HepG2 (cell line): Measurements from ENCODE around the gene ACAT2. TPM values are rescaled to one million over a fixed set of nuclear protein-coding genes. Genes with fewer than 3 reads are reported as not detected.
A peak's percentile ranks its signal among the peaks of the same experiment; 100 is the strongest.

Experiments
- FOXK1 ChIP-seq: sonication (generic); formaldehyde crosslinking; IDR thresholded peaks from 2 replicates; pipeline ENCODE4 v1.4.0; 2020; ENCODE audit warnings: low read depth, missing genetic modification reagents, borderline replicate concordance
- HNF1A ChIP-seq, 2 experiments: sonication (generic) in 1 of 2; formaldehyde crosslinking in 1 of 2; IDR thresholded peaks; 2 replicates each; pipeline versions ENCODE4 v1.4.0 to v1.6.1; 2016 to 2020; ENCODE audit warnings: borderline replicate concordance in 1 of 2, low read depth in 1 of 2, mild to moderate bottlenecking in 1 of 2, missing genetic modification reagents in 1 of 2
- IRF2 ChIP-seq: IDR thresholded peaks from 2 replicates; pipeline ENCODE4 v1.6.1; 2018; ENCODE audit warnings: missing genetic modification reagents, missing compliant biosample characterization
- JARID2 ChIP-seq: sonication (generic); formaldehyde crosslinking; IDR thresholded peaks from 2 replicates; pipeline ENCODE4 v1.8.1; 2023; ENCODE audit warnings: missing genetic modification reagents, inconsistent platforms; ENCODE audit not compliant: insufficient replicate concordance
- MED8 ChIP-seq: sonication (generic); formaldehyde crosslinking; IDR thresholded peaks from 2 replicates; pipeline ENCODE4 v1.8.1; 2023; ENCODE audit warnings: mild to moderate bottlenecking, missing genetic modification reagents; ENCODE audit not compliant: insufficient replicate concordance
- MIER3 ChIP-seq: IDR thresholded peaks from 2 replicates; pipeline ENCODE4 v1.6.1; 2016; ENCODE audit warnings: missing compliant biosample characterization, borderline replicate concordance
- NCOA5 ChIP-seq: sonication (generic); formaldehyde crosslinking; IDR thresholded peaks from 2 replicates; pipeline ENCODE4 v1.4.0; 2020; ENCODE audit warnings: missing genetic modification reagents
- PITX1 ChIP-seq: sonication (generic); formaldehyde crosslinking; IDR thresholded peaks from 2 replicates; pipeline ENCODE4 v1.5.1; 2020; ENCODE audit warnings: mild to moderate bottlenecking, missing genetic modification reagents
- POLR2AphosphoS5 ChIP-seq: IDR thresholded peaks from 2 replicates; pipeline ENCODE4 v1.6.1; 2012; ENCODE audit warnings: low read depth, low read length
- TOE1 ChIP-seq: sonication (generic); formaldehyde crosslinking; IDR thresholded peaks from 2 replicates; pipeline ENCODE4 v1.4.0; 2020; ENCODE audit warnings: mild to moderate bottlenecking, missing genetic modification reagents
- ZFP90 ChIP-seq: sonication (generic); formaldehyde crosslinking; IDR thresholded peaks from 2 replicates; pipeline ENCODE4 v1.8.0; 2022; ENCODE audit warnings: missing genetic modification reagents, mild to moderate bottlenecking, inconsistent platforms, borderline replicate concordance
- ZNF225 ChIP-seq: sonication (generic); formaldehyde crosslinking; IDR thresholded peaks from 2 replicates; pipeline ENCODE4 v1.4.0; 2020; ENCODE audit warnings: mild to moderate bottlenecking, missing genetic modification reagents
- ZNF296 ChIP-seq: sonication (generic); formaldehyde crosslinking; conservative IDR thresholded peaks from 2 replicates; pipeline ENCODE4 v1.5.0; 2020; ENCODE audit warnings: mild to moderate bottlenecking, missing genetic modification reagents
- ZNF512B ChIP-seq: sonication (generic); formaldehyde crosslinking; IDR thresholded peaks from 2 replicates; pipeline ENCODE4 v1.5.1; 2020; ENCODE audit warnings: missing genetic modification reagents, mild to moderate bottlenecking, borderline replicate concordance
- ZNF644 ChIP-seq: IDR thresholded peaks from 2 replicates; pipeline ENCODE4 v1.6.1; 2016; ENCODE audit warnings: low read depth
- ZNF781 ChIP-seq: sonication (generic); formaldehyde crosslinking; IDR thresholded peaks from 2 replicates; pipeline ENCODE4 v1.5.1; 2020; ENCODE audit warnings: borderline replicate concordance, mild to moderate bottlenecking, missing genetic modification reagents; ENCODE audit errors: not compliant biosample characterization
- polyA plus RNA-seq, 8 experiments: library from polyadenylated mRNA; depleted of rRNA in 3 of 8; stranded (reverse) in 7 of 8; unstranded in 1 of 8; fragments of >200 nt; fragmentation: Illumina TruSeq in 4 of 8; extraction: Trizol in 4 of 8; gene quantifications; 2 replicates each; pipeline versions ENCODE4 v1.2.1 to v1.2.3, GENCODE V29; 2011 to 2016; ENCODE audit warnings: low read depth in 4 of 8, missing spikeins in 1 of 8, mixed read lengths in 1 of 8; ENCODE audit not compliant: insufficient read depth in 1 of 8
- total RNA-seq, 5 experiments: library from RNA; depleted of rRNA; stranded (reverse); fragments of >200 nt; fragmentation: Illumina TruSeq; extraction: Trizol; gene quantifications; 2 replicates each; pipeline ENCODE4 v1.2.3, GENCODE V29; 2016; ENCODE audit warnings: low read depth in 1 of 5

The ACAT2 gene
- total and polyA plus RNA-seq, 2 of the 13 experiments (the other 11 are each of a cell fraction or from before 2014, with no cell fraction given), result 121 to 534 TPM

- peak; percentile 59 for TF ChIP-seq PITX1
- no peak for TF ChIP-seq MED8 (CRISPR knock-in tag)
- no peak for TF ChIP-seq JARID2 (CRISPR knock-in tag)
- no peak for TF ChIP-seq ZNF512B
- peak; percentile 42; the same call in 1 of the 2 replicates for TF ChIP-seq POLR2AphosphoS5
- TF ChIP-seq ZNF225, result no peak
- TF ChIP-seq ZNF644 (CRISPR knock-in tag), result peak; percentile 64; the same call in 1 of the 2 replicates
- 0 out of 2 replicates have a peak, but pooled peaks have one; percentile 25 for TF ChIP-seq ZNF296 (CRISPR knock-in tag)
- no peak for TF ChIP-seq TOE1 (CRISPR knock-in tag)
- 0 out of 2 replicates have a peak, but pooled peaks have one; percentile 19 for TF ChIP-seq NCOA5 (CRISPR knock-in tag)
- TF ChIP-seq ZNF781, result peak; percentile 36
- 0 out of 2 replicates have a peak, but pooled peaks have one; percentile 54 for TF ChIP-seq ZFP90 (CRISPR knock-in tag)
- 0 out of 2 replicates have a peak, but pooled peaks have one; percentile 17 for TF ChIP-seq MIER3 (CRISPR knock-in tag)
- TF ChIP-seq IRF2 (CRISPR knock-in tag), result no peak
- no peak for TF ChIP-seq HNF1A (IDR thresholded peaks at IDR 0.05; ENCODE audit: low read depth)
- 0 out of 2 replicates have a peak, but pooled peaks have one; percentile 18 for TF ChIP-seq HNF1A (CRISPR knock-in tag; IDR thresholded peaks at IDR 0.05; ENCODE audit: borderline replicate concordance)
- no peak for TF ChIP-seq FOXK1 (CRISPR knock-in tag)
Observed at GRCh38 chr6:159758031-159759001, 3.5 kb upstream of the ACAT2 start (continued).
